Sigmoid colon (tissue), 7 donors: ENCODE results near the gene SET. TPM values are rescaled to one million over a fixed set of nuclear protein-coding genes. Genes with fewer than 3 reads are reported as not detected.
"Not testable (repeated sequence)": the region's sequence is repeated elsewhere in the genome, so short reads cannot be mapped to it uniquely, and the experiment has no call there.

Experiments used
- DNase-seq: peaks from one replicate; pipeline ENCODE4 v3.0.0-alpha.2; 2019
- H3K27ac ChIP-seq, 4 donors: fragments of 200-600 bp; sonication (generic); one replicate each; pipeline ENCODE4 v1.5.1; 2016 to 2019; ENCODE audit warnings: mild to moderate bottlenecking in 1 of 4
- H3K27me3 ChIP-seq, 3 donors: fragments of 200-600 bp; sonication (generic); one replicate each; pipeline ENCODE4 v1.5.1; 2019; ENCODE audit warnings: mild to moderate bottlenecking in 1 of 3
- H3K36me3 ChIP-seq, 4 donors: fragments of 200-600 bp; sonication (generic); one replicate each; pipeline ENCODE4 v1.5.1; 2016 to 2019
- H3K4me1 ChIP-seq, 4 donors: fragments of 200-600 bp; sonication (generic); one replicate each; pipeline ENCODE4 v1.5.1; 2017 to 2019
- H3K4me3 ChIP-seq, 4 donors: fragments of 200-600 bp; sonication (generic); one replicate each; pipeline ENCODE4 v1.5.1; 2017 to 2019; ENCODE audit warnings: mild to moderate bottlenecking in 2 of 4, moderate library complexity in 1 of 4
- H3K9me3 ChIP-seq, 4 donors: fragments of 200-600 bp in 3 of 4; sonication (generic) in 3 of 4; one replicate each; pipeline versions ENCODE4 v1.5.1 to v1.6.1; 2013 to 2019
- EP300 ChIP-seq, 4 donors: sonication (generic); formaldehyde crosslinking; IDR thresholded peaks; one replicate each; pipeline ENCODE4 v1.6.1; 2017; ENCODE audit warnings: antibody characterized with exemption in 4 of 4
- POLR2A ChIP-seq, 2 donors: fragments of 450-650 bp; IDR thresholded peaks; one replicate each; pipeline ENCODE4 v1.6.1; 2016; ENCODE audit warnings: antibody characterized with exemption in 2 of 2, mild to moderate bottlenecking in 2 of 2, moderate library complexity in 2 of 2
- POLR2AphosphoS5 ChIP-seq, 4 donors: sonication (generic); formaldehyde crosslinking; IDR thresholded peaks; one replicate each; pipeline ENCODE4 v1.6.1; 2017; ENCODE audit warnings: antibody characterized with exemption in 4 of 4
- WGBS, 2 donors: extraction: QIAGEN DNeasy Blood & Tissue Kit; methylation state at CpG; one replicate each; pipeline ENCODE4 v1.1.7; 2013; 5-methylcytosine and 5-hydroxymethylcytosine counted together
- intact Hi-C: fragments of 100-400 bp; cut with DNase I; formaldehyde crosslinking; loops from one replicate; pipeline ENCODE4 v1.15.1; 2023
- polyA plus RNA-seq, 3 donors: library from polyadenylated mRNA; stranded (reverse); fragments of 200-250 nt; gene quantifications; one replicate each; pipeline ENCODE4 v1.2.3, GENCODE V29; 2013
- total RNA-seq, 4 donors: library from RNA; depleted of rRNA; stranded (reverse); fragments of >200 nt; gene quantifications; one replicate each; pipeline ENCODE4 v1.1.0, GENCODE V29; 2016
- TF ChIP-seq, protein P1 (sequence below), 4 experiments: fragments of 450-650 bp in 3 of 4; fragments of 200-600 bp in 1 of 4; IDR thresholded peaks; one replicate each; pipeline ENCODE4 v1.5.1; 2016 to 2019; ENCODE audit warnings: antibody characterized with exemption in 4 of 4, mild to moderate bottlenecking in 3 of 4, moderate library complexity in 2 of 4
- donor health status: healthy with polysubstance abuse.
- donor health status: Bipolar disorder and iron deficiency.
- donor health status: healthy.

Gene SET
- total and polyA plus RNA-seq, 7 donors: 77.2 to 195 (median 182) TPM

DNA sequence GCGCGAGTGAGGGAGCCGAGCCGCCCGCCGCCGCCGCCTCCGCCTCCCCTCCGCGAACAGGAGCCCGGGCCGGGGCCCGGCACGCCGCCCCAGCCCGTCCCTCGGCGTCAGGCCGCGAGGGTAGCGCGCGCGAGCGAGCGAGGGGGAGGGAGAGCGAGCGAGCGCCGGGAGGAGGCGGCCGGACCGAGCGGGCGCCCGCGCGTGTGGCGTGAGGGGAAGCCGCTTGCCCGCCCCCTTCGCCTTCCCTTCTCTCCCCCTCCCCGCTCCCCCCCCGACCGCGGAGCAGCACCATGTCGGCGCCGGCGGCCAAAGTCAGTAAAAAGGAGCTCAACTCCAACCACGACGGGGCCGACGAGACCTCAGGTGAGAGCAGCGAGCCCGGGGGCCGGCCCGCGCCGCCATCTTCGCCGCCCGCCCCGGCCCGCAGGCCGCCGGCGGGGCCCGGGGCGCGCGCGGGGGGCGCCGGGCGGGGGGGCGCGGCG is 312 bp downstream of the SET start:
- Histone ChIP-seq H3K27me3 (no peaks in the 10 kb centered on the region), H3K4me1 (peaks cover 0 to 33% (median 30%) of the 10 kb centered on the region in 4 donors), H3K36me3 (peaks cover 18 to 33% (median 21%) of the 10 kb centered on the region in 4 donors), H3K27ac (peak overlapping the region; percentile 95 to 100 (median 98)), H3K9me3 (no peaks in the 10 kb centered on the region), H3K4me3 (peak overlapping the region; percentile 78 to 98 (median 94))
- DNase-seq: peak; percentile 78
- TF ChIP-seq, protein P1, sequence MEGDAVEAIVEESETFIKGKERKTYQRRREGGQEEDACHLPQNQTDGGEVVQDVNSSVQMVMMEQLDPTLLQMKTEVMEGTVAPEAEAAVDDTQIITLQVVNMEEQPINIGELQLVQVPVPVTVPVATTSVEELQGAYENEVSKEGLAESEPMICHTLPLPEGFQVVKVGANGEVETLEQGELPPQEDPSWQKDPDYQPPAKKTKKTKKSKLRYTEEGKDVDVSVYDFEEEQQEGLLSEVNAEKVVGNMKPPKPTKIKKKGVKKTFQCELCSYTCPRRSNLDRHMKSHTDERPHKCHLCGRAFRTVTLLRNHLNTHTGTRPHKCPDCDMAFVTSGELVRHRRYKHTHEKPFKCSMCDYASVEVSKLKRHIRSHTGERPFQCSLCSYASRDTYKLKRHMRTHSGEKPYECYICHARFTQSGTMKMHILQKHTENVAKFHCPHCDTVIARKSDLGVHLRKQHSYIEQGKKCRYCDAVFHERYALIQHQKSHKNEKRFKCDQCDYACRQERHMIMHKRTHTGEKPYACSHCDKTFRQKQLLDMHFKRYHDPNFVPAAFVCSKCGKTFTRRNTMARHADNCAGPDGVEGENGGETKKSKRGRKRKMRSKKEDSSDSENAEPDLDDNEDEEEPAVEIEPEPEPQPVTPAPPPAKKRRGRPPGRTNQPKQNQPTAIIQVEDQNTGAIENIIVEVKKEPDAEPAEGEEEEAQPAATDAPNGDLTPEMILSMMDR (IDR thresholded peaks at IDR 0.05): no peak
- no peak for TF ChIP-seq EP300 (IDR thresholded peaks at IDR 0.05)
- intact Hi-C loops: loop anchor here (2.0 to 5.0 kb wide), 2 partner anchors 33 to 137 kb away; partner anchors contain the start of genes DYNC2I2 and SPTAN1
- 0 to 1% methylated on average over 80 of the region's 80 CpGs for WGBS, 2 donors

- no peaks in the 10 kb centered on the region for H3K27me3 ChIP-seq
- peaks cover 0 to 27% (median 23%) of the 10 kb centered on the region in 4 donors for H3K4me1 ChIP-seq
- H3K27ac ChIP-seq: peak overlapping the region; percentile 71 to 100 (median 88)
- peak; percentile 76 for DNase-seq
- no peaks in the 10 kb centered on the region for H3K9me3 ChIP-seq
- H3K4me3 ChIP-seq: peak overlapping the region; percentile 58 to 98 (median 94)
- intact Hi-C loops: loop anchor here (2.0 to 5.0 kb wide), 2 partner anchors 33 to 138 kb away; partner anchors contain the start of genes DYNC2I2 and SPTAN1
- peaks cover 19 to 41% (median 25%) of the 10 kb centered on the region in 4 donors for H3K36me3 ChIP-seq
- no peak for TF ChIP-seq POLR2A (IDR thresholded peaks at IDR 0.05)
- no peak for TF ChIP-seq POLR2AphosphoS5 (IDR thresholded peaks at IDR 0.05)
- TF ChIP-seq, protein P1 (IDR thresholded peaks at IDR 0.05): no peak
- no peak for TF ChIP-seq EP300 (IDR thresholded peaks at IDR 0.05)
- 1% methylated on average over 83 of the region's 83 CpGs for WGBS, 2 donors
Measured at GRCh38 chr9:128689820-128690683, 1.0 kb downstream of the SET start.

DNA sequence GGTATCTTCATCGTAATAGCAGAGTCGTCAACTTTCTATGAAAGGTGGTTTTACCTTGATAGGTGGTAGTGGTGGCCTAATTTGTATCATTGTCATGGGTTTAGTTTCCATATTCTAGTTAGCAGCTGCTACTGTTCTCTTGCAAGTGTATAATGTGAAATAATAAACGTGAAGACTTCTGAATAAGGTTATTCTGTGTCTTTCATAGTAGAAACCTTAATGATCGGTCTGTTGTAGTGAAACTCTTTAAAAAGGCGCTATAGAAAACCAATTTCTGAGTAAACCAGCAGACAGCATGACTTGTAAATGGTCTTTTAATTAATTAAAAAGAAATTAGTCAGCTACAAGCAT is 1.6 kb downstream of the SET start:
- Histone ChIP-seq H3K4me1 (peaks cover 0 to 27% (median 23%) of the 10 kb centered on the region in 4 donors), H3K27me3 (no peaks in the 10 kb centered on the region), H3K27ac (peak overlapping the region; percentile 71 to 100 (median 88)), H3K4me3 (peak overlapping the region; percentile 58 to 98 (median 94)), H3K36me3 (peaks cover 19 to 47% (median 26%) of the 10 kb centered on the region in 4 donors), H3K9me3 (no peaks in the 10 kb centered on the region)
- 5 to 8% methylated on average over 5 of the region's 5 CpGs for WGBS, 2 donors
- TF ChIP-seq EP300 (IDR thresholded peaks at IDR 0.05) (no peak), POLR2A (IDR thresholded peaks at IDR 0.05) (no peak), POLR2AphosphoS5 (IDR thresholded peaks at IDR 0.05) (no peak)
- TF ChIP-seq, protein P1 (IDR thresholded peaks at IDR 0.05): no peak
- DNase-seq: no peak
- intact Hi-C loops: no loop called here

- 91% methylated on average over 3 of the region's 3 CpGs for WGBS, 2 donors
- peaks cover 0 to 20% (median 17%) of the 10 kb centered on the region in 4 donors for H3K4me1 ChIP-seq
- DNase-seq, H3K9me3 ChIP-seq, H3K4me3 ChIP-seq, intact Hi-C loops, H3K27ac ChIP-seq, H3K27me3 ChIP-seq: not testable (repeated sequence)
- peaks cover 19 to 61% (median 27%) of the 10 kb centered on the region in 4 donors for H3K36me3 ChIP-seq
Measured at GRCh38 chr9:128693738-128694137, 4.7 kb downstream of the SET start.

- Histone ChIP-seq H3K27me3 (no peaks in the 10 kb centered on the region), H3K27ac (no peak overlapping the region), H3K4me1 (peaks cover 0 to 20% (median 17%) of the 10 kb centered on the region in 4 donors), H3K36me3 (peaks cover 19 to 61% (median 27%) of the 10 kb centered on the region in 4 donors), H3K4me3 (no peak overlapping the region), H3K9me3 (no peaks in the 10 kb centered on the region)
- TF ChIP-seq EP300 (IDR thresholded peaks at IDR 0.05) (no peak), POLR2AphosphoS5 (IDR thresholded peaks at IDR 0.05) (no peak), POLR2A (IDR thresholded peaks at IDR 0.05) (no peak)
- TF ChIP-seq, protein P1 (IDR thresholded peaks at IDR 0.05): no peak
- intact Hi-C loops: no loop called here
- WGBS, 2 donors: 67 to 84% methylated on average over 6 of the region's 6 CpGs
- DNase-seq: no peak
Measured at GRCh38 chr9:128694344-128694743, 5.3 kb downstream of the SET start.
